ENCODE measurements around the gene AGBL2.
A peak's percentile ranks its signal among the peaks of the same experiment; 100 is the strongest.
"Not testable (repeated sequence)": the region's sequence is repeated elsewhere in the genome, so short reads cannot be mapped to it uniquely, and the experiment has no call there.

The AGBL2 gene

GRCh38 chr11:47691979-47692378 is 23.2 kb downstream of the AGBL2 start:
- DNase-seq (ENCODE audit: low read depth in 1 of 2, low spot score in 1 of 2) = no peak

DNA sequence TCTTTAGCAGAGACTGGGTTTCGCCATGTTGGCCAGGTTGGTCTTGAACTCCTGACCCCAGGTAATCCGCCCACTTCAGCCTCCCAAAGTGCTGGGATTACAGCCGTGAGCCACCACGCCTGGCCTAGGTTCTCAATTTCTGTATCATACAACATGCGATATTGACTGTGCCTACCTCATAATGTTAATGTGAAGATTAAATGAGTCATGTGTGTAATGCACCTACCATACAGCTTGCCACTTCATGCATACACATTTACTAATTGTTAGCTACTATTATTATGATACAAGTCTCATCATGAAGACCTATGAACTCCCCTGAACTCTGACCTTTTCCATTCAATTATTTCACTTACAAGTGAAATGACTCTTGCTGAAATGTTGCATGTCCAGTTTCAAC is 25.7 kb downstream of the AGBL2 start:
- no peak for DNase-seq (ENCODE audit: low read depth in 1 of 2, low spot score in 1 of 2)

GRCh38 chr11:47688991-47689390 is 26.2 kb downstream of the AGBL2 start:
- DNase-seq (ENCODE audit: low read depth in 1 of 2, low spot score in 1 of 2) = no peak

- no peak for DNase-seq (ENCODE audit: low read depth in 1 of 2, low spot score in 1 of 2)
These were observed 27.1 kb downstream of the AGBL2 start for GRCh38 chr11:47688111-47688510.

- not testable (repeated sequence) for DNase-seq (ENCODE audit: low read depth in 1 of 2, low spot score in 1 of 2)
These were observed 28.5 kb downstream of the AGBL2 start for GRCh38 chr11:47686704-47687103.

GRCh38 chr11:47686151-47686550 is 29.0 kb downstream of the AGBL2 start:
- DNase-seq (ENCODE audit: low read depth in 1 of 2, low spot score in 1 of 2) = no peak

DNA sequence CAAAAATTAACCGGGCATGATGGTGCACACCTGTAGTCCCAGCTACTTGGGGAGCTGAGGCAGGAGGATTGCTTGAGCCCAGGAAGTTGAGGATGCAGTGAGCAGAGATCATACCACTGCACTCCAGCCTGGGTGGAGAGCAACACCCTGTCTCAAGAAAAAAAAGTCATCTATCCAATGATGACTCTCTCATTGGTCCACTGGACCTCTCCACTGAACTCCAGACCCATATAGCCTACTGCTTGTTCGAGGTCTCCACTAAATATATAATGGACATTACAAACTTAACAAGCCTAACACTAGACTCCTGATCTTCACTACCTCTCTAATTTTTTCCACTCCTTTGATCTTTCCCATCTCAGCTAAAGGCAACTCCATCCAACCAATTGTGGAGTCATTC is 39.3 kb downstream of the AGBL2 start:
- no peak for DNase-seq (ENCODE audit: low read depth in 1 of 2, low spot score in 1 of 2)

- no peak for DNase-seq (ENCODE audit: low read depth in 1 of 2, low spot score in 1 of 2)
These were observed 42.9 kb downstream of the AGBL2 start for GRCh38 chr11:47672283-47672730.

DNA sequence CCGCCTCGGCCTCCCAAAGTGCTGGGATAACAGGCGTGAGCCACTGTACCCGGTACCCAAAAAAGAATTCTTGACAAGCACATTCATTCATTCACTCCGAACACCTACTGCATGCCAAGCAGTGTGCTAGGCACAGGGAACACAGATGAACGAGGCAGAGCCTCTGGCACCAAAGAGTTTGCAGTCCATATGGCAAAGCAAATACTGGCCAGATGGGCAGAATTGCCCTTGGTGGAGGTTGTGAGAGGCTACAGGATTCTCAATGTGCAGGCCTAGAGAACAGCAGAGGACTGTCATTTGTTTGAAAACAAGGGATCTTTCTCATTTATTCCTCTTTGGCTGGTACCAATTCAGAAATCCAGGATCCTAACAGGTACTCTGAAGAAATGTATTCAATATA is 45.3 kb downstream of the AGBL2 start:
- DNase-seq (ENCODE audit: low read depth in 1 of 2, low spot score in 1 of 2) = no peak

- no peak for DNase-seq (ENCODE audit: low read depth in 1 of 2, low spot score in 1 of 2)
These were observed 46.5 kb downstream of the AGBL2 start for GRCh38 chr11:47668665-47669064.

- DNase-seq (ENCODE audit: low read depth in 1 of 2, low spot score in 1 of 2) = no peak
These were observed 47.6 kb downstream of the AGBL2 start for GRCh38 chr11:47667555-47667954.

DNA sequence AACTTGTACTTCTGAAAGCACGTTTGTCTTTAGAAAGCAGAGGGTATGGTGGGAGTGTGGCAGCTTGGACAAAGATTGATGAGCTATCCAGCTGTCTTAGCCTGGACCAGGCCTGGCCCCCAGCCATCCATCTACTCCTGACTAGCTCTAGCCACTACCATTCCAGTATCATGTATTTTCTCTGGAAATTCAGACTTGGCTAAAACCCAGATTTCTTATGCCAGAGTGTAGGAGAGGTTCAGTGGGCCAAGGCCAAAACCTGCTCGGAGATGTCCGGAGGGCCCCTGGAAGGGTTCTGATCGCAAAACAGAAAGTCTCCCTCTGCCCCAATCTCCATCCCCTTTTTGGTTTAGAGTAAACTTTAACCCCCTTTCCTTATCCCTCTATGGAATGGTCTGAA is 48.0 kb downstream of the AGBL2 start:
- DNase-seq (ENCODE audit: low read depth in 1 of 2, low spot score in 1 of 2) = no peak

DNA sequence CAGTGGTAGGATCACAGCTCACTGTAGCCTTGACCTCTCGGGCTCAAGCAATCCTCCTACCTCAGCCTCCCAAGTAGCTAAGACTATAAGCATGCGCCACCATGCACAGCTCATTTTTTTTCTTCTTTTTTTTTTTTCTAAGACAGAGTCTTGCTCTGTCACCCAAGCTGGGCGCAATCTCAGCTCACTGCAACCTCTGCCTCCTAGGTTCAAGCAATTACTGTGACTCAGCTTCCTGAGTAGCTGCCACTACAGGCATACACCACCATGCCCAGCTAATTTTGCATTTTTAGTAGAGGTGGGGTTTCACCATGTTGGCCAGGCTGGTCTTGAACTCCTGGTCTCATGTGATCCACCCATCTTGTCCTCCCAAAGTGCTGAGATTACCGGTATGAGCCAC is 50.2 kb downstream of the AGBL2 start:
- not testable (repeated sequence) for DNase-seq (ENCODE audit: low read depth in 1 of 2, low spot score in 1 of 2)

DNA sequence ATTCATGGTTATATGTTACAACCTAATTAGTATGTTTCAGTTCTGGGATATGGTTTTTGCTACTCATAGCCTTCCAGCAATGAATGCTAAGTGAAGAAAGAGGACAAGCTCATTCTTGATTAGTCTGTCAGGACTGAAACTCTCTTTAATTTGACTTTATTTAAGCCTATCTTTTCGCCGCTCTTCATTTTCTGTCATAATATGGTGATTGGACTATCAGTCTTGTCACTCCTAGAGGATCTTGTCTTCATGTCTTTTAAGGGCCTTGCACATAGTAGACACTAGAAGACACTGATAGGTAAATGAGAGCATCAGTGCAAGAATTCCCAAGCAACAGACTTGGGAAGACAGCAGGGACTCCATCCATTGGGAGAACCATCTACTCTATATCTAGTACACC is 53.9 kb downstream of the AGBL2 start:
- DNase-seq (ENCODE audit: low read depth in 1 of 2, low spot score in 1 of 2) = no peak

DNA sequence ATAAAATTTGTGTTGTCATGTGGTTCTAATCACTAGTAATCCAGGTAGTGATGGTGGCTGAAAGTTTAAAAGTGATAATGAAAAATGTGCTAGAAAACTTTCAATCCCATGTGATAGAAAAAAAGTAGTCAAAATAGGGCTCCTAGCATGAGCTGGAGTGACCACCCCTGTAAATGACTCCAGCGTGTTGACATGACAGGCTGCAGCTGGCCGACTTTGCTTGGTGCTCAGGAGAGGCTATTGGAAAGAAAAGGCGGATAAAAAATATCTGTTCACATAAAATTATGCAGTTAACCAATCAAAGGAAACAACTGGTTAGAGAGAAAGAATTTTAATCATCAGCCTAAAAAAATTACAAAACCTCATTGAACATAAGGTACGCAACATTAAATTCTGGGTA is 55.9 kb downstream of the AGBL2 start:
- no peak for DNase-seq (ENCODE audit: low read depth in 1 of 2, low spot score in 1 of 2)

- DNase-seq (ENCODE audit: low read depth in 1 of 2, low spot score in 1 of 2) = no peak
These were observed 58.8 kb downstream of the AGBL2 start for GRCh38 chr11:47656260-47656885.

DNA sequence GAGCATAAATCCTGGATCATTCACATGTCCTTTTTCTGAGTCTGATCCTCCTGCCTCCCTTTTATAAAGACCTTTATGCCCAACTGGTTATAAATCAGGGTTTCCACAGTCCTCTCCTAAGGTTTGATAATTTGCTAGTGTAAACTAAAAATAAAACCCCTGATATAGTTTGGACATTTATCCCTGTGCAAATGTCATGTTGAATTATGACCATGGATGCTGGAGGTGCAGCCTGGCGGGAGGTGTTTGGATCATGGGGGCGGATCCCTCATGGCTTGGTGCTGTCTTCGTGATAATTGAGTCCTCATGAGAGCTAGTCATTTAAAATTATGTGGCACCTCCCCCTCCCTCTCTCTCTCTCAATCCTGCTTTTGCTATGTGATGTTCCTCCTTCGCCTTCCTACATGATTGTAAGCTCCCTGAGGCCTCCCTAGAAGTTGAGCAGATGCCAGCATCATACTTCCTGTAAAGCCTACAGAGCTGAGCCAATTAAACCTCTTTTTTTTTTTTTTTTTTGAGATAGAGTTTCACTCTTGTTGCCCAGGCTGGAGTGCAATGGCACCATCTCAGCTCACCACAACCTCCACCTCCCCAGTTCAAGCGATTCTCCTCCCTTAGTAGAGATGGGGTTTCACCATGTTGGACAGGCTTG is 63.2 kb downstream of the AGBL2 start:
- no peak for DNase-seq (ENCODE audit: low read depth in 1 of 2, low spot score in 1 of 2)

DNA sequence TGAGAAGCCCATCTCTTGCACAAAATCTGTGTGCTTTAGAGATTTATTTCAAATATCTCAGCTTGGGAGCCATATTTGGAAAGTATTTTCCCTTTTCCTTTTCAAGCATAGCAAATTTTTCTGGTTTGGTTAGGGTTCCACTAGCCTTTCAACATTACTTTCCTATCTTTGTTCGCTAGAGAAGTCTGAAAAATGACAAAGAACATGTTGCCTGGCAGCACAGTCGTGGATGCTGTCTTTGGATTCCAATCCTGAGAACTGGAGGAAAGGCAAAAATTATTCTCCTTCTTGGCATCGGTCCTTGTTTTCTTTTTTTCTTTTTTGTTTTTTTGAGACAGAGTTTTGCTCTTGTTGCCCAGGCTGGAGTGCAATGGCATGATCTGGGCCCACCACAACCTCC is 65.9 kb downstream of the AGBL2 start:
- DNase-seq (ENCODE audit: low read depth in 1 of 2, low spot score in 1 of 2) = no peak

DNA sequence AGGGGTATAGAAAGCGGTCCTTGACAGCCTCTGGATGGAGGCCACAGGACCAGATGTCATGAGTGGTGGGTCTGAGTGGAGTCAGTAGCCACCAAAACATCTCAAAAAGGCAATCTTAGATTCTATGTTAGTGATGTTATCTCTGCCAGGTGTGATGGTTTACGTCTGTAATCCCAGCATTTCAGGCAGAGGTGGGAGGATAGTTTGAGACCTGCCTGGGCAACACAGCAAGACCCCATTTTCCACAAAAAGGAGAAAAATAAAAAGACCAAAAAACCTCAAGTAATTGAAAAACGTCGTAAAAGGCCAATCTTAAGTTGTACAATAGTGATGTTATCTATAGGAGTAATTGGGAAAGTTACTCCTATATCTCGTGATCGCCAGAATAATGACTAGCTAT is 69.2 kb downstream of the AGBL2 start:
- no peak for DNase-seq (ENCODE audit: low read depth in 1 of 2, low spot score in 1 of 2)

GRCh38 chr11:47645500-47645899 is 69.7 kb downstream of the AGBL2 start:
- no peak for DNase-seq (ENCODE audit: low read depth in 1 of 2, low spot score in 1 of 2)

GRCh38 chr11:47642099-47642855 is 72.9 kb downstream of the AGBL2 start, which contains the start of gene MTCH2:
Gene MTCH2, minus strand, starts transcription at chr11:47642559. Its CDS starts 94 bp downstream, at chr11:47642465.
- DNase-seq (ENCODE audit: low read depth in 1 of 2, low spot score in 1 of 2) = peak; percentile 92

- no peak for DNase-seq (ENCODE audit: low read depth in 1 of 2, low spot score in 1 of 2)
These were observed 73.5 kb downstream of the AGBL2 start for GRCh38 chr11:47641600-47642098.

Measured in stimulated activated CD4-positive, alpha-beta T cell treated with anti-CD3 and anti-CD28 coated beads, Interleukin-15, amount 100 ng/mL, for 1 hour (primary cell).